GM15510 (cell line): Measurements from ENCODE around the gene KLC1.

Experiments used
- POLR2A ChIP-seq: IDR thresholded peaks from 3 replicates; pipeline ENCODE4 v1.6.1; 2011; ENCODE audit warnings: borderline replicate concordance; ENCODE audit not compliant: insufficient read length; ENCODE audit errors: extremely low read depth

KLC1 gene

DNA sequence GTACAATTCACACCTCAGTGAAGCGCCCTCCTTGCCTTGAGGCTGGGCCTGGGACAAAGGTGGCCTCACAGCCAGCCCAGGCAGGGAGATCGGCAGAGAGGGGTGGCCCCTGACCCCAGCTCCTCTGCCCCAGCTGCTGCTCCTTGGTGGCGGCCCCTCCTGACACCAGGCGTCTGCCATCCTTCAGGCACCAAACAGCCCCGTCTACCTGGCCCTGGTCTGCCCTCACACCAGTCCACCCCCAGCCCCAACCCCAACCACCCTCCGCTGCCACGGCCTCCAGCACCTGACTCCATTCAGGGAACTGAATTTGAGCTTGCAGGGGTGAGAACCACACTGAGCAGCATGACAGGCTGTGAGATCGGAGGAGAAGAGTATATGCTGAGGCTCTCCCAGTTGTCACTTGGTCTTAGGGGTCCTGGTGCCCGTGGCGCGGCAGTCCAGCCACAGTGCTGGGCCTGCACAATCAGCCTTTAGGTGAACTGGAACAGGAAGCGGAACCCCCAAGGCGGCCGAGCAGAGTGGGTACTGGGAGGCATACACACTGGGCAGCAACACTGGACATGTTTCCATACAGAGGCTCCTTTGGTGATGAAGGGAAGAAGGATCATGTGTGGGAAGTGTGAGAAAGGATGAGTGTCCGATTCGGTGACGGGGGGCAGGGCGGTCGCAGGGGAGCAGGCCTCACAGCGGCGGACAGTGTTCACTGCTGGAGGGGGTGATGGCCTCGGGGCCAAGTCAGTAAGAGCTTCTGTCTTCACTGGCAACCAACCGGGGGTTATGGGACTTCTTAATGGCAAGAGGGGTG lies 105.3 kb downstream of the KLC1 start:
- no peak for TF ChIP-seq POLR2A

- no peak for TF ChIP-seq POLR2A
Measured at GRCh38 chr14:103735022-103735421, 106.0 kb downstream of the KLC1 start.

- TF ChIP-seq POLR2A = no peak
Measured at GRCh38 chr14:103735439-103735814, 106.4 kb downstream of the KLC1 start.

DNA sequence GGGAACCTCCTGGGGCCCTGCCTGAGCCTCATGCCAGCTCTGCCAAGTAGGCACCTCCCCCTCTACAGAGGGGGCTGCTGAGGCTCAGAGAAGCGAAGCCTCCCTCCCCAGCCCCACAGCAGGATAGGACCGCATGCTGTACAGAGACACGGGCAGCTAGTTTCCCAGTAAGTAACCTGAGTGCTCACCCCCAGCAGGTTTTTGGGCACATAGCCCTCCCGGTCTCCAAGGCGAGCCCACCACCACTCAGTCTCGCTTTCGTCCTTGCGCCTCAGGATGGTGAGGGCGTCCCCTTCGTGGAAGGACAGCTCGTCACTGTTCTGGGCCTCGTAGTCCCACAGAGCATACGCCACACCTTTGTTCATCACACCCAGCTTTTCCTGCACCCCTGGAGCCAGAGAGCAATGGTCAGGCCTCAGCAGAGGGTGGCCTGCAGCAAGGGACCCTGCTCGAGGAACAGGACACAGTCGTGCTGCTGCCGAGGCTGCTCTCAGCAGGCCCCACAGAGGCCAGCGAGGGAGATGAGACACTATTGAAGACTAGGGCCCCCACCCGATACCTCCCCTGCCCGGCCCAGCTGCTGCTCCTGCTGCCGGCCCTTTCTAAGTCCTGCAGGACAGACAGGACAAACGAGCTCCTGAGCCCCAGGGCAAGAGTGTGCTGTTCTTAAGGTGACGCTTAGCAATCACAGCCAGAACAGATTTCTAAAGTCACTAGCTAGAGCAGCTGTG lies 107.0 kb downstream of the KLC1 start:
- TF ChIP-seq POLR2A = no peak

GRCh38 chr14:103736546-103737431 lies 107.8 kb downstream of the KLC1 start:
- TF ChIP-seq POLR2A = no peak

DNA sequence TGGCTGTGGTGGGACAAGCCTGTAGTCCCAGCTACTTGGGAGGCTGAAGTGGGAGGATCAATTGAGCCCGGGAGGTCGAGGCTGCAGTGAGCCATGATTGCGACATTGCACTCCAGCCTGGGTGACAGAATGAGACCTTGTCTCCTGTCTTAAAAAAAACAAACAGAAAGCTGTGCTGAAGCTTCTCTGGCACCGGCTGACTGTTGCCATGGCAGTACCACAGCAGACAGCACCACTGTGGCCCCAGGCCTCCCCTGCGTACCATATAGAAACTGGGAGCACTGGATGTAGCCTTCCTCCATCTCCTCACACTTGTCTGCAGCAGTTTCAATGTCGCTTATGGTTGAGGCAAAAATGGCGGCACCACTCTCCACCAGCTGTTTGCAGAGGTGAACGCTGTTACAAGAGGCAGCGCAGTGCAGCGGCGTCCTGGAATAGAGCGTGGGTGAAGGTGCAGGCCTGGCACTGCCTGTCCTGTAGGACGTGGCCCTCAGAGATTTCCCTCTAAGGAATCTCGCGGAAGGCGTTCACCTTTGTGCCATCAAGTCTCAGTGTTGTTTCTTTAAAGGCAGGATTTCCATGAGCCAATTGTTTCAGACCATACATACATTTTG lies 108.5 kb downstream of the KLC1 start:
- TF ChIP-seq POLR2A = no peak

DNA sequence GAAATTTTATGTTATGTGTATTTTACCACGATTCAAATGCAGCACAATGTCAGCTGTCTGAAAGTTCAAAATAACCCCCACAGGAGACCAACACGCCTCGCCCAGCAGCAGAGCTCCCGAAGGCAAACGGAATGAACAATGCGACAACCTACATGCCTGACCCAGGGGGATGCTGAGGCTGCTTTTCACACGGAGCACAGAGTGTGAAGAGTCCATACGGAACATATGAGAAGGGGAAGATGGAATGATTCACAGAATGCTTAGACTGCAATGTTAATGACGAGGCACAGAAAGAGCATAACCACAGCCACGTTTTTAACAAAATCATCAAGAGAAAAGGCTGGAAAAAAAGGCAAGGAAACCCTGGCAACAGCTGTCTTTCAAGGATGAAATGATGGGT lies 109.2 kb downstream of the KLC1 start:
- TF ChIP-seq POLR2A = no peak

- no peak for TF ChIP-seq POLR2A
Measured at GRCh38 chr14:103738701-103739451, 109.9 kb downstream of the KLC1 start.

- no peak for TF ChIP-seq POLR2A
Measured at GRCh38 chr14:103739466-103739792, 110.4 kb downstream of the KLC1 start.

GRCh38 chr14:103739793-103740501 lies 110.9 kb downstream of the KLC1 start:
- no peak for TF ChIP-seq POLR2A

GRCh38 chr14:103740991-103741689 lies 112.1 kb downstream of the KLC1 start:
- no peak for TF ChIP-seq POLR2A

DNA sequence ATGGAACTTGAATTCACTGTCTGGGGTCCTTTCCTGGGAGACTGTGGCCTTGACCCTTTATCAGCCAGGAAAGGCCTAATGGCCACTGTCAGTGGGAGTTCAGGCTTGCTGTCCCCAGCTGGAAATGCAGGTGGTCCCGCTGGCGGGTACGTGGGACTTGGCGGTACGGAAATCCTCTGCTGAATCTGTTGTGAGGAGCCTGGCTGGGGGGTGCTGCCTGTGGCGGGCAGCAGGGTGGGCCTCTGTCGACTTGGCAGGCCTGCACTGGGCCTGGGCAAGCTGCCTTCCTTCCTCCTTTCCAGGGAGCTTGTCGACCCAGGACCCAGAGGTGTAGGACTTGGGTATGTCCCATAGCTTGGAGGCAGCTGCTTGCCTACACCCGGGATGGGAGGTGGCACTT lies 112.9 kb downstream of the KLC1 start:
- TF ChIP-seq POLR2A = no peak
